ENCODE results near the gene FOXN3.
A peak's percentile ranks its signal among the peaks of the same experiment; 100 is the strongest.

FOXN3 gene

GRCh38 chr14:89430391-89431236 lies 13.6 kb upstream of the FOXN3 start:
- peak overlapping the region; percentile 99 for H3K4me2 ChIP-seq (ENCODE audit: low read length)
- peak overlapping the region; percentile 97 for H3K27ac ChIP-seq (ENCODE audit: low read length)
- no peaks in the 10 kb centered on the region for H3K9me3 ChIP-seq (ENCODE audit: insufficient read depth, low read length)
- H3K79me2 ChIP-seq (ENCODE audit: low read length): 0 out of 2 replicates have a peak, but pooled peaks cover 6% of the 10 kb centered on the region
- H4K20me1 ChIP-seq (ENCODE audit: insufficient read depth, low read length): no peaks in the 10 kb centered on the region
- peak overlapping the region; percentile 79 for H3K4me3 ChIP-seq (ENCODE audit: low read length)
- H3K4me1 ChIP-seq (ENCODE audit: low read length): peaks cover 51% of the 10 kb centered on the region
- peak overlapping the region; percentile 86 for H3K9ac ChIP-seq (ENCODE audit: low read length)
- TF ChIP-seq, protein P1, sequence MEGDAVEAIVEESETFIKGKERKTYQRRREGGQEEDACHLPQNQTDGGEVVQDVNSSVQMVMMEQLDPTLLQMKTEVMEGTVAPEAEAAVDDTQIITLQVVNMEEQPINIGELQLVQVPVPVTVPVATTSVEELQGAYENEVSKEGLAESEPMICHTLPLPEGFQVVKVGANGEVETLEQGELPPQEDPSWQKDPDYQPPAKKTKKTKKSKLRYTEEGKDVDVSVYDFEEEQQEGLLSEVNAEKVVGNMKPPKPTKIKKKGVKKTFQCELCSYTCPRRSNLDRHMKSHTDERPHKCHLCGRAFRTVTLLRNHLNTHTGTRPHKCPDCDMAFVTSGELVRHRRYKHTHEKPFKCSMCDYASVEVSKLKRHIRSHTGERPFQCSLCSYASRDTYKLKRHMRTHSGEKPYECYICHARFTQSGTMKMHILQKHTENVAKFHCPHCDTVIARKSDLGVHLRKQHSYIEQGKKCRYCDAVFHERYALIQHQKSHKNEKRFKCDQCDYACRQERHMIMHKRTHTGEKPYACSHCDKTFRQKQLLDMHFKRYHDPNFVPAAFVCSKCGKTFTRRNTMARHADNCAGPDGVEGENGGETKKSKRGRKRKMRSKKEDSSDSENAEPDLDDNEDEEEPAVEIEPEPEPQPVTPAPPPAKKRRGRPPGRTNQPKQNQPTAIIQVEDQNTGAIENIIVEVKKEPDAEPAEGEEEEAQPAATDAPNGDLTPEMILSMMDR (IDR thresholded peaks at IDR 0.05; ENCODE audit: low read depth, low read length): no peak
- 0 out of 2 replicates have a peak, but pooled peaks have one; percentile 54 for TF ChIP-seq EZH2phosphoT487 (IDR thresholded peaks at IDR 0.05; ENCODE audit: low read depth)
- H3K27me3 ChIP-seq (ENCODE audit: low read depth, low read length): no peaks in the 10 kb centered on the region
- H2AFZ ChIP-seq (ENCODE audit: low read depth, low read length): 0 out of 2 replicates have a peak overlapping the region, but pooled peaks have one; percentile 51
- H3K36me3 ChIP-seq (replicated peaks; ENCODE audit: low read depth, low read length): peaks cover 3% of the 10 kb centered on the region

GRCh38 chr14:89429199-89430181 lies 12.5 kb upstream of the FOXN3 start:
- Histone ChIP-seq H3K27me3 (ENCODE audit: low read depth, low read length) (no peaks in the 10 kb centered on the region), H3K79me2 (ENCODE audit: low read length) (0 out of 2 replicates have a peak, but pooled peaks cover 6% of the 10 kb centered on the region), H4K20me1 (ENCODE audit: insufficient read depth, low read length) (no peaks in the 10 kb centered on the region), H3K4me1 (ENCODE audit: low read length) (peaks cover 46% of the 10 kb centered on the region), H3K4me3 (ENCODE audit: low read length) (peak overlapping the region; percentile 79), H3K9me3 (ENCODE audit: insufficient read depth, low read length) (no peaks in the 10 kb centered on the region), H3K9ac (ENCODE audit: low read length) (peak overlapping the region; percentile 86), H3K36me3 (replicated peaks; ENCODE audit: low read depth, low read length) (peaks cover 3% of the 10 kb centered on the region), H3K27ac (ENCODE audit: low read length) (peak overlapping the region; percentile 97), H3K4me2 (ENCODE audit: low read length) (peak overlapping the region; percentile 99), H2AFZ (ENCODE audit: low read depth, low read length) (peak overlapping the region; percentile 51; the same call in 1 of the 2 replicates)
- TF ChIP-seq EZH2phosphoT487 (IDR thresholded peaks at IDR 0.05; ENCODE audit: low read depth): no peak
- TF ChIP-seq, protein P1 (IDR thresholded peaks at IDR 0.05; ENCODE audit: low read depth, low read length): no peak

DNA sequence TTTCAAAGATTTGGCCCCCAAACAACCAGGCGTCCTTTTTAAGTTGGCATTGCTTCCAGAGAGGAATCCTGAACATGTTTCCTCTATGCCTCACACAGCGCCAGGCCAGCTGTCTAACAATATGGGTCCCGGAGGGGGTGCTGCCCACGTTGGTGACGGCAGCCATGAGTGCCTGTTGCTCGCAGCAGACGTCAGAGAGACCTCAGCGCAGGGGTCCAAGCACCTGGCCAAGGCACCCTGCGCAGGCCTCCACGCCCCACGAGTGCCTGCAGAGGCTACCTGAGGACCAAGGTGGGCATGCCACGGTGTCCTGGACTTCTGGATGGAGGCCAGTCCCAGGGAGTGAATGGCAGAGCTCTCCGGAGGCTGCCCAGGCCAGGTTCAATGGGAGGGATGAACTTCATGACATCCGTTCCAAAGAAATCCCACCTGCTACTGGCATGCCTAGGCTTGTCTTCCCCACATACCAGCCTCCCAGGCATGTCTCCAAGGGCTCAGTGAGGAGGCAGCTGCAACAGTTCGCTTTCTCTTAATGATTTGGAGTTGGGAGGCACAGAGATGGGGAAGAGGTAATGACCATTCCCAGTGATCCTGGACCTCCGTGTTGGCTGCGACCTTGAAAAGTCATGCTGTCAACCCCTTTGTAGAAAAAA lies 11.6 kb upstream of the FOXN3 start:
- Histone ChIP-seq H3K4me1 (ENCODE audit: low read length) (peaks cover 52% of the 10 kb centered on the region), H3K4me3 (ENCODE audit: low read length) (no peak overlapping the region), H3K4me2 (ENCODE audit: low read length) (peak overlapping the region; percentile 99), H4K20me1 (ENCODE audit: insufficient read depth, low read length) (no peaks in the 10 kb centered on the region), H3K36me3 (replicated peaks; ENCODE audit: low read depth, low read length) (peaks cover 3% of the 10 kb centered on the region), H3K27me3 (ENCODE audit: low read depth, low read length) (no peaks in the 10 kb centered on the region), H3K79me2 (ENCODE audit: low read length) (0 out of 2 replicates have a peak, but pooled peaks cover 6% of the 10 kb centered on the region), H3K27ac (ENCODE audit: low read length) (no peak overlapping the region), H3K9ac (ENCODE audit: low read length) (peak overlapping the region; percentile 86; the same call in 1 of the 2 replicates), H3K9me3 (ENCODE audit: insufficient read depth, low read length) (no peaks in the 10 kb centered on the region), H2AFZ (ENCODE audit: low read depth, low read length) (no peak overlapping the region)
- no peak for TF ChIP-seq EZH2phosphoT487 (IDR thresholded peaks at IDR 0.05; ENCODE audit: low read depth)
- TF ChIP-seq, protein P1 (IDR thresholded peaks at IDR 0.05; ENCODE audit: low read depth, low read length): no peak

Measured in OCI-LY3 (cell line).